ENCODE results near the gene SSR1.

GRCh38 chr6:7234547-7234946 lies 78.5 kb downstream of the SSR1 start:
- TF ChIP-seq CTCF (IDR thresholded peaks at IDR 0.05; ENCODE audit: low read length), result no peak
- no peak for TF ChIP-seq EZH2 (IDR thresholded peaks at IDR 0.05; ENCODE audit: borderline replicate concordance, low read length)

Measured in OCI-LY1 (cell line).